IMR-90 (cell line): ENCODE measurements around the gene BTN2A1. TPM values are rescaled to one million over a fixed set of nuclear protein-coding genes. Genes with fewer than 3 reads are reported as not detected.

Experiments used
- ATAC-seq: fragments of 200-7000 bp; cut with Tn5 transposase; 2 replicates; pipeline ENCODE4 v1.9.1; 2020; ENCODE audit warnings: low read depth, mild to moderate bottlenecking, moderate library complexity
- BruUV-seq: library from RNA; stranded (reverse); fragments of 400-500 nt; replicated peaks from 2 replicates; lab custom pipeline; 2021; lab: Mats Ljungman, UMichigan
- CTCF ChIA-PET: fragments of 300-600 bp; formaldehyde crosslinking; extraction: SDS; loops from one replicate; lab custom pipeline; 2021; ENCODE audit warnings: antibody characterized with exemption; lab: Yijun Ruan, JAX
- POLR2A ChIA-PET: fragments of 300-600 bp; sonication (Branson Sonifier 250); formaldehyde crosslinking; loops from one replicate; lab custom pipeline; 2022; ENCODE audit warnings: antibody characterized with exemption; ENCODE audit not compliant: unreplicated experiment; lab: Charles Lee
- DNase-seq: peaks from one replicate; pipeline ENCODE4 v3.0.0; 2013
- H2AFZ ChIP-seq: replicated peaks from 2 replicates; pipeline ENCODE3; 2013; ENCODE audit warnings: low read length, mild to moderate bottlenecking; ENCODE audit not compliant: poor library complexity
- H2AK5ac ChIP-seq: 2 replicates; pipeline ENCODE4 v1.6.1; 2013; ENCODE audit warnings: low read depth, low read length, inconsistent platforms
- H2AK9ac ChIP-seq: replicated peaks from 2 replicates; pipeline ENCODE3; 2013; ENCODE audit warnings: mild to moderate bottlenecking, low read depth, low read length, moderate library complexity; ENCODE audit not compliant: poor library complexity
- H2BK120ac ChIP-seq: 2 replicates; pipeline ENCODE4 v1.6.1; 2013; ENCODE audit warnings: low read depth, low read length, inconsistent platforms
- H2BK15ac ChIP-seq: 3 replicates; pipeline ENCODE4 v1.6.1; 2013; ENCODE audit warnings: low read depth, low read length, inconsistent platforms
- H2BK20ac ChIP-seq: 2 replicates; pipeline ENCODE4 v1.6.1; 2013; ENCODE audit warnings: low read depth, mild to moderate bottlenecking, inconsistent platforms, low read length, moderate library complexity
- H2BK5ac ChIP-seq: 2 replicates; pipeline ENCODE4 v1.6.1; 2013; ENCODE audit warnings: mild to moderate bottlenecking, low read depth, low read length, inconsistent platforms; ENCODE audit not compliant: poor library complexity, severe bottlenecking
- H3K14ac ChIP-seq: replicated peaks from 2 replicates; pipeline ENCODE4 v1.6.1; 2013; ENCODE audit warnings: low read depth, low read length, inconsistent platforms
- H3K18ac ChIP-seq: 2 replicates; pipeline ENCODE4 v1.6.1; 2013; ENCODE audit warnings: low read depth, low read length, control low read depth
- H3K23ac ChIP-seq: 2 replicates; pipeline ENCODE4 v1.6.1; 2013; ENCODE audit warnings: low read depth, low read length, inconsistent platforms
- H3K27ac ChIP-seq: 2 replicates; pipeline ENCODE4 v1.5.1; 2013; ENCODE audit warnings: mild to moderate bottlenecking, control low read depth, low read length; ENCODE audit not compliant: insufficient read depth
- H3K27me3 ChIP-seq: 2 replicates; pipeline ENCODE4 v1.6.1; 2013; ENCODE audit warnings: low read length; ENCODE audit not compliant: control insufficient read depth, insufficient read depth
- H3K36me3 ChIP-seq: 2 replicates; pipeline ENCODE4 v1.6.1; 2013; ENCODE audit warnings: low read length, mixed read lengths; ENCODE audit not compliant: control insufficient read depth, insufficient read depth
- H3K4ac ChIP-seq: 2 replicates; pipeline ENCODE4 v1.6.1; 2013; ENCODE audit warnings: low read depth, low read length, inconsistent platforms
- H3K4me1 ChIP-seq: 2 replicates; pipeline ENCODE4 v1.6.1; 2013; ENCODE audit warnings: low read length, mixed read lengths; ENCODE audit not compliant: control insufficient read depth, insufficient read depth
- H3K4me2 ChIP-seq: 2 replicates; pipeline ENCODE4 v1.6.1; 2013; ENCODE audit warnings: low read depth, mild to moderate bottlenecking, control low read depth, low read length, moderate library complexity
- H3K4me3 ChIP-seq: 2 replicates; pipeline ENCODE4 v1.5.1; 2013; ENCODE audit warnings: low read depth, mild to moderate bottlenecking, control low read depth, low read length, moderate library complexity; ENCODE audit not compliant: insufficient read depth
- H3K56ac ChIP-seq: 2 replicates; pipeline ENCODE4 v1.6.1; 2013; ENCODE audit warnings: low read length, inconsistent platforms; ENCODE audit not compliant: insufficient read depth; ENCODE audit errors: extremely low read depth
- H3K79me1 ChIP-seq, 2 experiments: 2 replicates each; pipeline ENCODE4 v1.6.1; 2013; ENCODE audit warnings: low read length in 2 of 2, inconsistent platforms in 1 of 2, low read depth in 1 of 2
- H3K9ac ChIP-seq: 2 replicates; pipeline ENCODE4 v1.6.1; 2013; ENCODE audit warnings: low read depth, low read length, control low read depth
- H3K9me1 ChIP-seq: 2 replicates; pipeline ENCODE4 v1.6.1; 2013; ENCODE audit warnings: low read length, inconsistent platforms; ENCODE audit not compliant: insufficient read depth
- H3K9me3 ChIP-seq: 2 replicates; pipeline ENCODE4 v1.6.1; 2013; ENCODE audit warnings: low read length; ENCODE audit not compliant: control insufficient read depth, insufficient read depth
- H4K20me1 ChIP-seq: 2 replicates; pipeline ENCODE4 v1.6.1; 2013; ENCODE audit warnings: low read length, inconsistent platforms; ENCODE audit not compliant: insufficient read depth
- H4K5ac ChIP-seq: 2 replicates; pipeline ENCODE4 v1.6.1; 2013; ENCODE audit warnings: mild to moderate bottlenecking, low read depth, low read length, control low read depth
- H4K8ac ChIP-seq, 2 experiments: 2 replicates each; pipeline ENCODE4 v1.6.1; 2013; ENCODE audit warnings: low read depth in 2 of 2, low read length in 2 of 2, control low read depth in 1 of 2, inconsistent platforms in 1 of 2
- H4K91ac ChIP-seq: 2 replicates; pipeline ENCODE4 v1.6.1; 2013; ENCODE audit warnings: low read depth, low read length, inconsistent platforms; ENCODE audit not compliant: insufficient read depth
- BHLHE40 ChIP-seq: fragments of 150-350 bp; IDR thresholded peaks from 2 replicates; pipeline ENCODE4 v1.6.1; 2016; ENCODE audit warnings: mild to moderate bottlenecking, low read depth, low read length
- CEBPB ChIP-seq: IDR thresholded peaks from 2 replicates; pipeline ENCODE4 v1.6.1; 2012; ENCODE audit warnings: low read depth, low read length, improper control_type of control experiment
- FOS ChIP-seq: fragments of 150-350 bp; IDR thresholded peaks from 2 replicates; pipeline ENCODE4 v1.6.1; 2016; ENCODE audit warnings: low read depth, low read length
- RAD21 ChIP-seq: IDR thresholded peaks from 2 replicates; pipeline ENCODE4 v1.6.1; 2012; ENCODE audit warnings: low read length, improper control_type of control experiment
- USF2 ChIP-seq: fragments of 150-350 bp; IDR thresholded peaks from 2 replicates; pipeline ENCODE4 v1.6.1; 2017; ENCODE audit warnings: mild to moderate bottlenecking, antibody characterized with exemption, low read length, low read depth
- WGBS, 2 experiments: methylation state at CpG; one replicate each; pipeline versions ENCODE4 v1.1.5 to v1.1.7; 2013; ENCODE audit warnings: missing lambda C conversion rate in 2 of 2; ENCODE audit not compliant: insufficient read length in 1 of 2; ENCODE audit errors: extremely low coverage in 2 of 2; 5-methylcytosine and 5-hydroxymethylcytosine counted together
- dilution Hi-C: fragments of 300-500 bp; cut with HindIII; formaldehyde crosslinking; loops from one replicate; pipeline ENCODE4 v1.14.3; 2018; ENCODE audit warnings: low sequenced_read_pairs; ENCODE audit not compliant: unreplicated experiment
- in situ Hi-C: fragments of 300-500 bp; cut with MboI; formaldehyde crosslinking; loops from 3 replicates; pipeline ENCODE4 v1.14.3; 2019; ENCODE audit warnings: low sequenced_read_pairs, inconsistent platforms, mixed read lengths
- intact Hi-C: fragments of 100-400 bp; cut with micrococcal nuclease; formaldehyde crosslinking; loops from 2 replicates; pipeline ENCODE4 v1.10.0; 2022
- polyA plus RNA-seq, 3 experiments: library from polyadenylated mRNA; depleted of rRNA; stranded (reverse); fragments of >200 nt; gene quantifications; 2 replicates each; pipeline ENCODE4 v1.2.3, GENCODE V29; 2012; ENCODE audit warnings: low replicate concordance in 1 of 3
- total RNA-seq: library from RNA; depleted of rRNA; stranded (reverse); fragments of >200 nt; gene quantifications from 2 replicates; pipeline ENCODE4 v1.2.3, GENCODE V29; 2012
- TF ChIP-seq, protein P1 (sequence below): conservative IDR thresholded peaks from 2 replicates; pipeline ENCODE4 v1.5.1; 2012; ENCODE audit warnings: mild to moderate bottlenecking, low read depth, low read length, improper control_type of control experiment

The BTN2A1 gene
- total and polyA plus RNA-seq, 2 of the 4 experiments (the other 2 are of a cell fraction): 13.6 to 40.2 TPM

DNA sequence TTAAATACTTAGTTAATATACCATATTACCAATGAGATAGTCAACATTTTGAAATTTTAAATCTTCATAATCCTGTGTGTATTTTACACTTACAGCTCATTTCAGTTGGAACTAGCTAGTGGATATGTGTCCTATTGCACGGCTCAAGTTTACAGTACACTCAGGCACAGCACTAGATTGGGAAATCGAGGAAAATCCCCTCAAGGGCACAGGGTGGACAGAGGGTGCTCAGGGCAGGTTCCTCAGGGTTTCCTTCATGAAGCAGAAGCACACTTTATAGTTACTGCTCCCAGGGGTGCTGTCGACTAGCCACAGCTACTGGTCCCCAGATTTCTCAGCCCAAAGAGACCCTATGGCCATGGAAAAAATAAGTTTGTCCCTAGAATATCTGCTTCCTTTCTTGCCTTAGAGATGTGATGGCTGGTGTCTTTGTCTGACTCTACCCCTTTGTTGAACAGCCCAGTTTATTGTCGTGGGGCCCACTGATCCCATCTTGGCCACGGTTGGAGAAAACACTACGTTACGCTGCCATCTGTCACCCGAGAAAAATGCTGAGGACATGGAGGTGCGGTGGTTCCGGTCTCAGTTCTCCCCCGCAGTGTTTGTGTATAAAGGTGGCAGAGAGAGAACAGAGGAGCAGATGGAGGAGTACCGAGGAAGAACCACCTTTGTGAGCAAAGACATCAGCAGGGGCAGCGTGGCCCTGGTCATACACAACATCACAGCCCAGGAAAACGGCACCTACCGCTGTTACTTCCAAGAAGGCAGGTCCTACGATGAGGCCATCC, 1.5 kb downstream of the BTN2A1 start:
- peak overlapping the region; percentile 23; the same call in 1 of the 2 replicates for H3K4me3 ChIP-seq
- peaks cover 41 to 68% of the 10 kb centered on the region in 2 experiments for H3K79me1 ChIP-seq
- ChIA-PET CTCF (no interaction called here), POLR2A (no interaction called here)
- H2BK120ac ChIP-seq: no peak overlapping the region
- dilution Hi-C loops (no loop called here), intact Hi-C loops (loop anchor here (5.0 kb wide), 1 partner anchor 78 kb away; the partner anchor contains the start of gene HMGN4), in situ Hi-C loops (no loop called here)
- peak overlapping the region; percentile 38; the same call in 1 of the 2 replicates for H3K14ac ChIP-seq
- peaks cover 34% of the 10 kb centered on the region for H3K9me1 ChIP-seq
- peak; percentile 34 for DNase-seq
- H3K27me3 ChIP-seq: no peaks in the 10 kb centered on the region
- no peak overlapping the region for H2BK20ac ChIP-seq
- no peak overlapping the region for H4K91ac ChIP-seq
- WGBS, 2 experiments: 80% methylated on average over 6 of the region's 16 CpGs; no CpG with 5 or more reads in 1 of the 2 experiments
- peak overlapping the region; percentile 78 for H2AK5ac ChIP-seq
- peaks cover 39% of the 10 kb centered on the region for H3K36me3 ChIP-seq
- no TSS peak for BruUV-seq
- peak overlapping the region; percentile 12; the same call in 1 of the 2 replicates for H3K9ac ChIP-seq
- peaks cover 13% of the 10 kb centered on the region for H3K4me1 ChIP-seq
- H4K8ac ChIP-seq: 0 out of 4 replicates have a peak overlapping the region, but pooled peaks of 1 of the 2 experiments have one; percentile 13
- no peak for ATAC-seq
- no peak overlapping the region for H4K5ac ChIP-seq
- peaks cover 20% of the 10 kb centered on the region; the same call in 1 of the 2 replicates for H4K20me1 ChIP-seq
- peak overlapping the region; percentile 19 for H3K23ac ChIP-seq
- H2AK9ac ChIP-seq: no peak overlapping the region
- H3K9me3 ChIP-seq: no peaks in the 10 kb centered on the region
- no peak overlapping the region for H2BK5ac ChIP-seq
- H3K27ac ChIP-seq: peak overlapping the region; percentile 12; the same call in 1 of the 2 replicates
- TF ChIP-seq, protein P1, sequence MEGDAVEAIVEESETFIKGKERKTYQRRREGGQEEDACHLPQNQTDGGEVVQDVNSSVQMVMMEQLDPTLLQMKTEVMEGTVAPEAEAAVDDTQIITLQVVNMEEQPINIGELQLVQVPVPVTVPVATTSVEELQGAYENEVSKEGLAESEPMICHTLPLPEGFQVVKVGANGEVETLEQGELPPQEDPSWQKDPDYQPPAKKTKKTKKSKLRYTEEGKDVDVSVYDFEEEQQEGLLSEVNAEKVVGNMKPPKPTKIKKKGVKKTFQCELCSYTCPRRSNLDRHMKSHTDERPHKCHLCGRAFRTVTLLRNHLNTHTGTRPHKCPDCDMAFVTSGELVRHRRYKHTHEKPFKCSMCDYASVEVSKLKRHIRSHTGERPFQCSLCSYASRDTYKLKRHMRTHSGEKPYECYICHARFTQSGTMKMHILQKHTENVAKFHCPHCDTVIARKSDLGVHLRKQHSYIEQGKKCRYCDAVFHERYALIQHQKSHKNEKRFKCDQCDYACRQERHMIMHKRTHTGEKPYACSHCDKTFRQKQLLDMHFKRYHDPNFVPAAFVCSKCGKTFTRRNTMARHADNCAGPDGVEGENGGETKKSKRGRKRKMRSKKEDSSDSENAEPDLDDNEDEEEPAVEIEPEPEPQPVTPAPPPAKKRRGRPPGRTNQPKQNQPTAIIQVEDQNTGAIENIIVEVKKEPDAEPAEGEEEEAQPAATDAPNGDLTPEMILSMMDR: no peak
- TF ChIP-seq CEBPB (peak; percentile 66), BHLHE40 (no peak), FOS (no peak), RAD21 (no peak), USF2 (no peak)
- H2AFZ ChIP-seq: no peak overlapping the region
- H3K4me2 ChIP-seq: peak overlapping the region; percentile 90
- H3K56ac ChIP-seq: no peak overlapping the region
- H3K18ac ChIP-seq: no peak overlapping the region
- H2BK15ac ChIP-seq: no peak overlapping the region
- peak overlapping the region; percentile 37; the same call in 1 of the 2 replicates for H3K4ac ChIP-seq
